NAMALWA (cell line): ENCODE results near the gene OCSTAMP.

ENCODE experiments used
- DNase-seq: peaks from one replicate; pipeline ENCODE4 v3.0.0-alpha.2; 2015; ENCODE audit warnings: low spot score

OCSTAMP gene

DNA sequence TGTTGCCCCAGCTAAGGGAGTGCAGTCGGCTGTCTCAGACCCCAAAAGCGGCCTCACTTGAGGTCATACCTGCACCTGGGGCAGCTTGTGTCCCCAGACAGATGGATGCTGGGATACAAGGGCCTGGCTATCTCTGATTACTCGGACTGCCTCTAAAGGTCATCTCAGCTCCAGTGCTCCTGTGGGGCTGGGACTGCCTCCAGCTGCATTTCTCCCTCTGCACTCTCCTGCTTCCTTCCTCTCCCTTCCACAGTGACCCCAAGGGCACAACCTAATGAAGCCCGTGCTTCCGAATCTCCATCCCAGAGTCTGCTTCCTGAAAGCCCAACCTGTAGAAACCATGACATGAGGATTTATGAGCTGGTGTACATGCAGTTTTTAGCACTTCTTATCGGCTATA lies 22.8 kb upstream of the OCSTAMP start:
- DNase-seq: no peak

DNA sequence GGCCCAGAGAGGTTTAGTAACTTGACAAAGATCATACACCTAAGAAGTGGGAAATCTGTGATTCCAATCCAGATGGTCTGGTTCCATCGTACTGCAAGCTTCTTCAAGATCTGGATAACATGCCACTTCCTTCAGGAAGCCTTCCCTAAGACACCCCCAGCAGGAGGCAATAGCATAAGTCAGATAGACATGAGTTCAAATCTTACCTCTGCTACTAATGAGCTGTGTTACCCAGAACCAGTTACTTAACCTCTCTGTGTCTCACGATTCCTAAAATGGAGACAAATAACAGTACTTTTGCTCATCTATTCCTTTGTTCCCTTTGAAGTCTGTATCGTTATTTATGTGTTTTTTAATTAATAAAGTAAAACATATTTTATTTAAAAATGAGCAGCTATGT lies 22.3 kb upstream of the OCSTAMP start:
- no peak for DNase-seq

DNA sequence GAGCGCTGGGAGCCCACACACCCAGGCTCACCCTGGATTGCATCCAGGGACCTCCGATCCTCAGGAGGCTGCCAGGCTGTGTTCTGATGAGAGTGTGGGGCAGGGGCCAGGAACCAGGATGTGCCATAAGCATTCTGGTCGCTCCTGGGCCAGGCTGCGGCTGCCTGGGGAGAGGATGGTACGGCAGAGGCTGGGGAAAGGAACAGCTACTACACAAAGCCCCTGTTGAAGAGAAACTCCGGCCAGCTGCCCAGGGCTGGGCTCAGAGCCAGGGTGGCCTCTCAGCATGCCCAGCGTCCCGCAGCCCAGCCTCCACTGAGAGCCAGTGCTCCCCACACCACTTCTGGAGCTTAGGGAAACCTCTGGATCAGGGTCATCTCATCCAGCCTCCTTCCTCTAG lies 21.7 kb upstream of the OCSTAMP start:
- no peak for DNase-seq

DNA sequence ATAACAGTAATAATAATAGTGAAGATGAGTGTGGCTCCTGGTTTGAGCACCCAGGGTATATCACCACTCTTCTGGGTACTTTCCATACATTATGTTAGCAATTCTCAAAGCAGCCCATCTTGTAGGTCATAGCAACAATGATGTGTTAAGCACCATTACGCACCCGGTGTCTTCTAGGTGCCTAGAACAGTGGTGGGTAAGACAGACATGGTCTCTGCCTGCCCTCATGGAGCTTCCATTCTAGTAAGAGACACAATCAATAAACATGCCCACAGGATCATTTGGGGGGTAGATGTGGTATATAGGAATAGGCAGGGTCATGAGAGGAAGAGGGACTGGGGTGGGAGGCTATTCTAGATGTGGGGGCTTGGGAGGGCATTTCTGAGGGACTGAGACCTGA lies 21.0 kb upstream of the OCSTAMP start:
- no peak for DNase-seq

DNA sequence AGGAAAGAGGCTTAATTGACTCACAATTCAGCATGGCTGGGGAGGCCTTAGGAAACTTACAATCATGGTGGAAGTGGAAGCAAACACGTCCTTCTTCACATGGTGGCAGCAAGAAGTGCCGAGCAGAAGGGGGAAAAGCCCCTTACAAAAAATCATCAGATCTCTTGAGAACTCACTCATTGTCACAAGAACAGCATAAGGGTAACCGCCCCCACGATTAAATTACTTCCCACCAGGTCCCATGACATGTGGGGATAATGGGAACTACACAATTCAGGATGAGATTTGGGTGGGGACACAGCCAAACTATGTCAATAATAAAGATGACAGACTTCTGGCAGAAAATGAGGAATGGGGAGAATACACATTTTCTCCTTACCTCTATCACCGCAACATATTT lies 20.5 kb upstream of the OCSTAMP start:
- DNase-seq: no peak

DNA sequence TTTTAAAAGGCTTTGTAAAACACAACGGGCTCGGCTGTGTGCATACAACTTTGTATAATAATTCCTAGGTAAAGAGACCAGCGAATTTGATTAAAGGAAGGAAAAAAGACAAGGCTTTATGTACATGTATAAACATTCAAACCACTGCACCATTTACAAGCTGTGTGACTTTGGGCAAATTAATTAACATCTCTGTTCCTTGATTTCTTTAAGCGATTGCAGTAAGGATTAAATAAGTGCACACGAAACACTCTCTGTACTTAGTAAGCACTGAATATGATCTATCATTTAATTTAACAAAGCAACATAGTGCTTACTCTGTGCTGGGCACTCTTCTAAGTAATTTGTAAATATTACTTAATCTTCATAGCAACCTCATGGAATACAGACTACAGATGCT lies 19.5 kb upstream of the OCSTAMP start:
- no peak for DNase-seq

DNA sequence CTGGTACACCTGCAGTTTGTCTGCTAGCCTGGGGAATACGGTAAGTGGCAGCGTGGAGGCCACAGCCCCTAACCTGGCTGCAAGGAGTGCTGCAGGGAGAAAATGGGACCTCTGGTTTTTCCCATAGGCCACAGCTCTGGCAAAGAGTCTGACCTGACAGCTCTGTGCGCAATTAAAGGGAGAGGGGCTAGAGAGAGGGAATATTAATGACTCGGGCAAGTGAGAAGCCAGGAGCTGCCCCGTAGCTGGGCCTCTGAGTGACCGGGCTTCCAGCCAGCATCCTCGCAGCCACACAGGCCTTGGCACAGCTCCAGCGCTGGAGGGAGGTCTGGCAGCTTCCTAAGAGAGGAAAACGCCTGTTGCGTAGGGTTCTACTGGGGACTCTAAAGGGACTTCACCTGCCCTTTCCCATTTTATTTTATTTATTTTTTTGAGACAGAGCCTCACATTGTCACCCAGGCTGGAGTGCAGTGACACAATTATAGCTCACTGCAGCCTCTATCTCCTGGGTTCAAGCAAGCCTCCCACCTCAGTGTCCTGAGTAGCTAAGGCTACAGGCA lies 18.2 kb upstream of the OCSTAMP start:
- DNase-seq: no peak

DNA sequence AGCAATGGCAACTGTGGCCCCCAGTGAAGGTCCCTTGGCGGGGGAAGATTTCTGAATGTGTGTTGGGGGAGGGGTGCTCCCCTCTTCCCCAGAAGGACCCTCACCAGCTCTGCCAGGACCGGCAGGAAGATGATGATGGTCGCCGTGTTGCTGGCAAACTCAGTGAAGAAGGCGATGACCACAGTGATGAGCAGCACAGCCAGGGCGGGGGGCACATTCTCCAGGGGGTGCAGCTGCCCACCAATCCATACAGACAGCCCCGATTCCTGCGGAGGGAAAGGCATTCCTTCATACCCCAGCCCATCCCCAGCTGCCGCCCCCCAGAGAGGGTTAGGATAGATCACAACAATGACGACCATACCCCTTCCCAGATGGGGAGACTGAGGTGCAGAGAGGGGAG lies 15.7 kb upstream of the OCSTAMP start:
- DNase-seq: no peak

DNA sequence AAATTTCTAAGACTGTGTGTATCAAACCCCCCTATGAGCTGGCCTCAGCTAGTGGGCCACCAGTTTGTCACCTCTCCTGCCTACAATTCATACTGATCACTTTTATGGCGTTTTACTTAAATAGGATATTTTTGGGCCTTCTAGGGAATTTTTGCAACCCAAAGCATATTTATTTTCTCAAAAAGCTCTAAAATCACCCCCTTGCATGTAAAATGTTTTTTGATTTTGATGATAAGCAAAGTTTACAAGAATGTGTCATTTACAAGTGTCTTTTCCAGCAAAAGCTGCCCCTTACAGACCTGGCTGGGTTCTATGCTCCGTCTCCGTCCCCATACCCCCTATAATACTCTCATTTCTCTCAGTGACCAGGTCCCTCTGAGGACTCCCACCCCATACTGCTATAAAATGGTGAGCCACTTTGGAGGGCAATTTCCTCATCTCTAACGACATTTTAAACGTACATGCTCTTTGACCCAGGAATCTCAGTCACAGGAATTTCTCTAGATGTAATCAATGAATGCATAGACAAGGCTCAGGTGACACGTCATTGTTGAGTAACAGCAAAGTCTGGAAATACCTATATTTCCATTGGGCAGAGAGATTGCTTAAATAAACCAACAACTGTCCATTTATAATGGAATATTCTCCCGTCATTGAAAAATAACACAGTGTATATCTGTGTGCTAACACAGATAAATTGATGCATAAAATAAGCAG lies 13.9 kb upstream of the OCSTAMP start:
- no peak for DNase-seq

DNA sequence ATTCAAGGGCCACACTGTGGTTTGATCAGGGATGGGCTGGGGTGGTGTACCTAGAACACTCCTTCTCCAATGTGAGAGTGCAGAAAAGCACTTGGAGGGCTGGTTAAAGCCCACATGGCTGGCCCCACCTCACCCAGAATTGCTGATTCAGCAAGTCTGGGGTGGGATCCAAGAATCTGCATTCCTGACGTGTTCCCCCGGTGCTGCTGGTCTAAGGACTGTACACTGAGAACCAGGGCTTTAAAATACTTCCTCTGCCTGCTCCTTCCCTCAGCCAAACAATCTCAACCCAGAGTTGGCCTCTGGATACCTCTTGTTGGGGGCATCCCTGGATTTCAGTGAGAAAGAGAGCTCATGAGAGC lies 13.4 kb upstream of the OCSTAMP start:
- DNase-seq: no peak

DNA sequence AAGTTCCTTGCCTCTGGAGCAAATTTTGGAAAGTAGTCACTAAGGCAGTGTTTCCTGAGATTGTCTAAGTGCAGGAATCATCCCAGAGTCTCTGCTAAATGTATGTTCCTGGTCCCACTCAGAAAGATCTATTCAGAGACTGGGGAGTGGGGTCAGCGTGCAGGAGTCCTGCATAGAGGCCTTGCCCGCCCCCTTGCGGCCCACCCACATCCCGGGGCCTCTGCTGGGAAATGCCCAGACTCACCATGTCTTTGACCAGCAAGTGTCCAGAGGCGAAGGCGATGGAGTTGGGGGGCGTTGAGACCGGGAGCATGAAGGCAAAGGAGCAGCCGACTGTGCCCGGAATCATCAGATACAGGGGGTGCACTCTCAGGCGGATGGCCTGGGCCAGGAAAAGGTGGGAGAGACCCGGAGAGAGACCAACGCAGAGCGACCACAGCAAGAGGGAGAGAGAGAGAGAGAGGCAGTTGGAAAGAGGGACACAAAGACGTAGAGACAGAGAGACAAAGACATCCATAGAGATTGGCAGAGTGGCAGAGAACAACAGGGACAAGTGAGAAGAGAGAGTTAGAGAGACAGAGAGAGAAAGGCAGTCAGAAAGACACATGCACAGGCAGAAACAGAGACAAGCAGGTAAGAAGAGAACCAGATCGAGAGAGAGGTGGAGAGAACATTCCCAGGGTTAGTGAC lies 12.9 kb upstream of the OCSTAMP start:
- no peak for DNase-seq

DNA sequence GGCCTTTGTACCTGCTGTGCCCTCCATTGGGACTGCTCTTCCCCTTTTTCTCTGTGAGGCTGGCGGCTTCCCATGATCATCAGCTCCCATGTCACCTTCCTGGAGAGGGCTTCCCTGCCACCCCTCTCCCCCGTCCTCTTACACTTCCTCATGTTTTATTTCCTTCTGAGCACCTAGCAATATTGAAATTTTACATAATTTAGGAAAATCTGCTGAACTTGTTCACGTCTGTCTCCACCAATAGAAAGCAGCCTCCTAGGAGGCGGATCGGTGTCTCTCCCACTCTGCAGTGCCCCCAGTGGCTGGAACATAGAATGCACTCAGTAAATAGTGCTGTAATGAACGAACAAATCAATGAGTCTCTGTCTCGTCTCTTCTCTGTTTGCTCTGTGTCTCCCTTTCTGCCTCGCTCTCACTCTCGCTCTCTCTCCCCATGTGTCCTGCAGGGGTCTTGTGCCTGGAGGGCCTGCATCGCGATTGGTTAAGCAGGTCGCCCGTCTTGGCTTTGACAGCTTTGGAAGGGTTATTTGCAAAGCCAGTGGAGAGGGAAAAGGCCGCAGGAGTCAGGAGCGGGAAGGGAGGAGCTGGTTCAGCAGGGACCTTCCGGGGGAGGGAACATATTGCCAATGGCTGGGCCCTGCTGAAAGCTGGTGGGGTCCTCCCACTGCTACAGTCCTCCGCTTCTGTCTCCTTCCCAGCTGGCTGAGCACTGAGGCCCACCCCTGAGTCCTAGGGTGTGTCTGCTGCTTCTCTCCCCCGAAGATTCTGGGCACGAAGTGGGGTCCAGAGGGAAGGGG lies 12.1 kb upstream of the OCSTAMP start:
- DNase-seq: peak; percentile 81

DNA sequence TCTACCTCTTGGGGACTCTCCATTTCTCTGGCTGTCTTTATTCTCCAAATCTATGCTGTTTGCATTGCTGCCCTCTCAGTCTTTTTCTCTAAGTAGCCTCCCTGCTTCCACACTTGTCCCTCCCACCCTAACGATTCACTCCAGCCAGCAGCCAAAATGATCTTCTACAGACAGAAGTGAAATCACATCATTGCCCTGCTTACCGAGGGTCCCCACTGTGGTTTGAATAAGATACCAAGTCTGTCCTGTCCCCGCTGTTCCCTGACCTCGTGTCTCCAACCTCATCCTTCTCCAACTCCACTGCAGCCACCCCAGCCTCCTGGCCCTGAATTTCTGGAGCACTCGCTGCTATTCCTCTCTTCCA lies 11.5 kb upstream of the OCSTAMP start:
- no peak for DNase-seq

DNA sequence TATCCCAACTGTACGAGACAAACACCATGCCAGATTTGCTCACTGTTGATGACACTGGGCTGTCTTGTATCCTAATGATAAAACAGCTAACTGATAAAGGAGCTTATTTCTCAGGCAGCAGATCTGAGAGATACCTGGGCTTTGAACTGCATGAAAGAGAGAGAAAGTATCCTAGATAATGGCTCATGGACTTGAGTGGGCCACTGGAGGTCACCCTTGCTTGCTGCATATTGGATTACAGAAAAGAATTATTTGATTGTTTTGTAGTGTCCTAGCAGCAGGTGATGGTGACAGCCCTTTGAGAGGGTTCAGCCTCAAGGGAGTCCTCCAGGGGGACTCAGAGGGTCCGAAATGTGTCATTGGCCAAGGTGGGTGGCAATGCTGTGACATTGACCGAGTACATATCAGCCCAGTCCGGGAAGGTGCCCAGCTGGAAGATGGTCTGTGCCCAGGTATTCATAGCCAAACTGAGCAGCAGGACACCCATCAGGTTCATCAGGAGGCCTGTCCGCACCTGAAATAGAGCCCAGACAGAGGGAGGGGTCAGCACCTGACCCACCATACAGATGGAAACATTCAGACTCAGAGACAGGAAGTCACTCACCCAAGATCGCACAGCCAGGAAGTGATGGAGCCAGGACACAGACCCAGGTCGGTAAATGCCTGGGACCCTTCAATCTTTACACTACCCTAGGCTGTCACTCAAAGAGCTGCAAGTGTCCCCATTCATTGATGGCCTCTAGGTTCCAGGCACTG lies 9.4 kb upstream of the OCSTAMP start:
- DNase-seq: no peak

DNA sequence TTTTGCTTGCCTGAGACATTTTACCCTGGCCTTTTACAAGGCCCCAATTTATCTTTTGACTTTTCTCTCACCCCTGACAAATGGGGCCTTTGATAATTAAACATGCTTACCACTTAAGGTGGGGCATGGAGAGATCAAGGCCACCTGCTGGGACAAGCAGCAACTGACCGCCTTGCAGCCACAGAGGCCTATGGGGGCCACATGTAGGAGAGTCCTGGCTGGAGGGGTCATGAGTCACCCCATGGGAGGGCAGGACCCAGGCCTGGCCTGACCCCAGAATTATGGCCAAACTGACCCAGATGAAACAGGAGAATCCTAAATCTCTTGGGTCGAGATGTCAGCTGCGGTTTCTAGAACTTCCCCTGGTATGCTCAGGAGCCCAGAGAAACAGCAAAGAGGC lies 8.5 kb upstream of the OCSTAMP start:
- DNase-seq: no peak

DNA sequence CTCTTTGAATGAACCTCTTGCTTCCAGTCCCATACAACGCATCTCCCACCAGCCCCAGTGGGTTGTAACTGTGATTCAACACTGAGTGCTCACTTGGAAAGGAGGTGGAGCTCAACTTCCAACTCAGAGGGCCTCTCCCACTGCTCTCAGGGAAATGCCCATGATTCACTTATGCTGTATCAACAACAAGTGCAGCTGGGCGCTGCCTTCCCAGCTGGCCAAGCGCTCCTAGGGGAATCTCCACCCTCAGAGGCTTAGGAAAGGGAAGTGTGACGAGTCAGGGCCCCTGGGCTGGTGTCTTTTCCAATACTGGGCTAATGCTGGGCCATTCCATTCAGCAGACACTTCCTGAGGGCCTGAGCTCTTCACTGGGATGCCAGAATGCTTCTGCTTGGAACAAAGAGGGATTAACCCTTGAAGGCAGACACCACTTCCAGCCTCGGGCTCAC lies 8.1 kb upstream of the OCSTAMP start:
- no peak for DNase-seq

DNA sequence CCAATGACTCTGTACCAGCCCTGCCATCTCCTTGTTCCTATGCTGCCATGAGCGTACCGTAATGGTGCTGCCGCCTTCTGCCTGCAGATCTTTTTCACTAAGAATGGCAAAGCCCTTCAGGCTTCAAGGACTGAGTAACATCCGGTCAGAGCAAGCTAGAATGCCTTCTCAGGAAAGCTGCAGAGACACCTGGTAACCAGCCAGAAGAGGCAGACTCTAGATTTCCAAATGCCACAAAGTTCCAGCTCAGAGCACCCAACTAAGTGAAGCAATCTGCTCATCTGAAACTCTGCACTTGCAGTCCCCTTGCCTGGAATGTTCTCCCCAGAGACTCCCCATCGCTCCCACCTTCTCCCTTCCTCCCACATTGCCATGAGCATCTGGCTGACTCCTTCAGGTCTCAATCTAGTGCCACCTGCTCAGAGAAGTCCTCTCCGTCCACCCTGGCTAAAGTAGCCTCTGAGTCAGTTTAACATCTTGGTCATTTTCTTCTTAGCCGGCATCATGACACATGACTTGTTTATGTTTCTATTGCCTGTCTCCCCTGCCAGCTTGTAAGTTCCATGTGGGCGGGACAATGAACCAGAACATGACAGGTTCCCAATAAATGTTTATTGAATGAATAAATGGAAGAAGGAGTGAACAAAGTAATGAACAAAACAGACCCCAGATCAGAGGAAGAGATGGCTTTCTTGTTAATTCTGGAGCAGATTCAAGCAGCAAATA lies 6.9 kb upstream of the OCSTAMP start:
- DNase-seq: no peak

DNA sequence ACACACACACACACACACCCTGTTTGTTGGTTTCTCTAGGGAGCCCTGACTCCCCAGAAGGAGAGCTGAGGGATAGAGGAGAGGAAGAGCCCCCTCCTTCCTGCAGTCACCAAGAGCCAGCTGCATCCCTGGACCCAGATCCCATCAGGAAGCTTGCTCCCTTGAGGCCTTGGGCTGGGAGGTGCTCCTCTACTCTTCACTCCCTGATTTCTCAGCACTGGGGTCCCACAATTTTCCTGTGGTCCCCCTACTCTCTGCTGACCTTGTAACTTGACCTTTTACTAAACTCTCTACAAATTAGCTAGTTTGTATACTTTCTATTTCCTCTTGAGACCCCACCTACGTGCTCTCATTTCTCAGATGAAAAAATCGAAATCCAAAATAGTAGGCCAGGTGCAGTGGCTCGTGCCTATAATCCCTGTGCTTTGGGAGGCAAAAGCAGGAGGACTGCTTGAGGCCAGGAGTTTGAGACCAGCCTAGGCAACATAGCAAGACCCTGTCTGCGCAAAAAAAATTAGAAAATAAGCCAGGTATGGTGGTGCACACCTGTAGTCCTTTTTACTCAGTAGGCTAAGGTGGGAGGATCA lies 5.0 kb upstream of the OCSTAMP start:
- DNase-seq: no peak

DNA sequence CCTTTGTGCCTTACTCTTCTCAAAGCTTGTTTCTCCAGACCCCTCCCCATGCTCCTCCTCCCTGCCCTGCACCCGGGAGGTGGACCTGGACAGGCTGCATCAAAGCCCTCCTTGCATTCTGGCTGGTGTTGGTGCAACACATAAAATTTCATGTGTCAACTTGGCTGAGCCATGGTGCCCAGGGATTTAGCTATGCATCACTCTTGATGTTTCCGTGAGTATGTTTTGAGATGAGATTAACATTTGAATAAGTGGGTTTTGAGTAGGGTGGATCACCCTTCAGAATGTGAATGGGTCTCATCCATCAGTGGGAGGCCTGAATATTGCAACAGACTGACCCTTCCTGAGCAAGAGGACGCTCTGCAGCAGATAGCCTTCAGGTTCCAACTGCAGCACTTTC lies 4.4 kb upstream of the OCSTAMP start:
- DNase-seq: no peak

DNA sequence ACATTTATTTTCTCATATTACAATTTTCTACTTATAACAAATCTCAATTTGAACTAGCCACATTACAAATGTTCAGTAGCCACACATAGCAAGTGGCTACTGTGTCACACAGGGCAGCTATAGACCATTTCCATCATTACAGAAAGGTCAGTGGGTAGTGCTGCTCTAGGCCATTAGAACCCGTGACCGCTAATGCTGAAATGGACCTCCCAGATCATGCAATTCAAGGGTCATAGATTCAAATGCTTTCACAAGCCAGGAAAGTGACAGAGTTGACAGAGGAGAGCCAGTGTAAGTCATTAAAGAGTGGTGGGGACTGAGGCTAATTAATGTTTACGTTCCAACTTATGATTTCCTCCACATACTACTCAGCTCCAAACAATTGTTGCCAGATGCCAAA lies 3.5 kb upstream of the OCSTAMP start:
- no peak for DNase-seq
